GM21360 (cell line): ENCODE results near the gene CXCR4.
A peak's percentile ranks its signal among the peaks of the same experiment; 100 is the strongest.

Experiments used
- ATAC-seq: cut with Tn5 transposase; IDR thresholded peaks from one replicate; pipeline ENCODE4 v1.9.1; 2021; ENCODE audit warnings: mild to moderate bottlenecking, moderate library complexity; ENCODE audit not compliant: unreplicated experiment

CXCR4 gene

DNA sequence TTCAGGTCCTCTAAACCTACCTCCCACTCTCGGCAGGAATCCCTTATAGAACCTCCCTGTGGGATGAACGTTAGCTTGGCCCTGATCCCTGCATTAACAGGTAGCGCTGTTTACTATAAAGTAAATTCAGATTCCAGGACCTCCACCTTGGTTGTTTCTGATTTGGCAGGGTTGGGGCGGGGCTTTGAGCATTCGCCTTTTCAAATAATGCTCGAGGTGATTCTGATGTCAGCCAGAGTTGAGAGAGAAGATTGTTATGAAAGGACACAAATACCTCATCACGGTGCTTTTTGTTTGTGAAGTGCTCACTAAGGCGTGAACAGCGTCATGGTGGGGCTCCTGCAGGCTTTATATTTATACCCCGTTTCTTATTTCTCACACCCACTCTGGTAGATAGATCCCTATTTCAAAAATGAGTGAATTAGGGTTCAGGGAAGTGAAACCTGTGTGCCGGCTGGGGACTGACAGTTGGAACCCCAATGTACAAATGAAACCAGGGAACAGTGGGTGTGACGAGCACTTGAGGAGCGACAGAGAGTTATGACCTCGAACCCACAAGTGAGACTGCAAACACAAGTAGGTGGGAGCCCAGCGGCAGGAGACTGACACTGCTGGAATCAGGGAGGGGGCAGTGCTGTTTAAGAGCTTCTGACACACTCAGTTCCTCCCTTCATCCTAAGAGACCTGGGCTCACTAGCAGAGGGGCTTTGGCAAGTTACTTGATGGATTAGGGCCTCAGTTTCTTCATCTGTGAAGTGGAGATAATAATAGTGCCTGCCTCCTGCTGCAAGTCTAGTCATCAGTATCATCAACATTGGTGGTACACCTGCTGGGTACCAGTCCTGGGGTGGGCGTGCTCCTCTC lies 14.2 kb upstream of the CXCR4 start:
- ATAC-seq, result peak; percentile 85

DNA sequence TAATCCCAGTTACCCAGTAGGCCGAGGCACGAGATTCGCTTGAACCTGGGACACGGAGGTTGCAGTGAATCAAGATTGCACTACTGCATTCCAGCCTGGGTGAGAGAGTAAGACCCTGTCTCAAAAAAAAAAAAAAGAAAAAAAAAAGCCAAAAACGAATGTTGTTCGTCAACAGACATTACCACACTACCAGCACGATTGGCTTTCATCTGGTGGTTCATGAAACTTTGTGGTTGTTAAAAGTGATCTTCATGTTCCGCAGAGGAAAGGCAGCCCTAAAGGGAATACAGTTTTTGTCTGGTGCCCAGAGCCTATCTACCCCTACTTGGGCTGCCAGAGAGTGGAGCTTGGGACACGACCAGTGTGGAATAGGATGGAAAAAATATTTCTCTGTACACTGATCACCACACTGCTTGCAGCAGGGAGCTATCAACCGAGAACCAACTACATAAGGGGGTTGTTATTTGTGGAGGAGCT lies 13.6 kb upstream of the CXCR4 start:
- peak; percentile 4 for ATAC-seq

GRCh38 chr2:136130511-136130910 lies 12.6 kb upstream of the CXCR4 start:
- no peak for ATAC-seq

- ATAC-seq, result no peak
Measured at GRCh38 chr2:136130045-136130444, 12.1 kb upstream of the CXCR4 start.

DNA sequence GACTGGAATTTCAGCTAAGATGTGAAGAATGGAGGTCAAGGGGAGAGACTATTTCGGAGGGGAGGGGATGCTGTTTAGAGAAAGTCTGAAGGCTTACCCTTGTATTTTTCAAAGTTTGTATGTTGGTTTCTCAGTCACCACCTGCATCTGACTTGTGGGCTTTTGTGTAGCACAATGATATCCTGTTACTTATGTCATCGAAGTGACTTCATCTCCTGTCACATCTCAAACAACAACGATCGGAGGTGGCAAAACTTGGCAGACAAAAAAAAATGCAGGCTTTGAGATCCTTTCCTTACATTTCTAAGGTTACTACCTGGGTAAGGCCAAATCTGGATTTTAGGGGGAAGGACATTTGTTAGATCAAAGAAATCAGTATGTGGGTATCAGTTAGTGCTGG lies 11.7 kb upstream of the CXCR4 start:
- no peak for ATAC-seq

DNA sequence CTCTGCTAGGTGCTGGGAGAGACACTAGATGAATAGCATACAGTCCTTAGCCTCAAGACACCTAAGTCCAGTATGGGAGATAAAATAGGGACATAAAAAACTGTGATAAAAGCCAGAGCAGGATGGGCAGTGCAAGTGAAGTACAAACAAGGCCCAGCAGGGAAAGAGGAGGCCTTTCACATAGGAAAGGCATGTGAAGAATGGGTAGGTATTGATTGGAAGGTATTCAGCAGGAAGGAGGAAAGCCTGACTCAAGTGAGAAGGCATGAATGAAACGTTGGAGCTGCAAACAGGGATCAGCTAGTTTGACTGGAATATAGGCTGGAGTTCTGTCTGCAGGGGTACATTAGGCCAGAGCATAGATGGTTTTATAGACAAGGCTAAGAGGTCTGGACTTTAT lies 11.0 kb upstream of the CXCR4 start:
- ATAC-seq, result no peak

DNA sequence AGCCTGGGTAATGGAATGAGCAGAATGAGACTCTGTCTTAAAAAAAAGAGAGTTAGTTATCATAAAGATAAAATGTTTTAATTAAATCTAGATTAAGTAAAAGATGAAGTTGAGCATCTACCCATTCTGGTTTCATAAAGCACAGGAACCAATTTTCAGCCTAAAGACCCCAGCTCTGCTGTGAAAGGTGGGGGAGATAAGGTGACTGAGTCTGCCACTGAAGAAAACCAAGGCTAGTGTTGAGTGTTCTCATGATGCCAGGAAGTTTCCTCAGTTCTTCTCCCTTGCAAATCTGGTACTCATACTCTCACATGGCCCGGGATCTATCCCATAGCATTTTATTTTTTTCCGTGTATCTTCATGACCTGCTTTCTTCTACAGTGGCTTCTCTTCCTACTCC lies 10.4 kb upstream of the CXCR4 start:
- ATAC-seq, result no peak

DNA sequence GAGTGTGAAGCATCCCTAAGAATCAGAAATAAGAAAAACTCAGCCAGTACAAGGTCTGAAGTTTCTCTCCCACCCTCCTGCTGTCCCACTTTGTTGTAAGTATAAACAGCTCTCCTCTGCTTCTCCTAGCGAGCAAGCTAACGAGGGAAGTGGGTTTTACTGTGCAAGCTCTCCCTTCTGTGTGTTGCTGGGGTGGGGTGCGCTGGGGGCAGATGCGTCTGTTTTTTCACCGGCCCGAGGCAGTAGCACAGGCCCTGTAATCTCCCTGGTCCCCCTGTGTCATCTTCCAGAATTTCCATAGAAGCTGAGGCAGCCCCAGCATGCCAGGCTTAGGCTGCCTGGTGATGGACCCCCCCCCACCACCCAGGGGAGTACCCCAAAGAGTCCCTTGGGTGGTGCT lies 9.4 kb upstream of the CXCR4 start:
- no peak for ATAC-seq

- ATAC-seq, result no peak
Measured at GRCh38 chr2:136126421-136126926, 8.5 kb upstream of the CXCR4 start.

DNA sequence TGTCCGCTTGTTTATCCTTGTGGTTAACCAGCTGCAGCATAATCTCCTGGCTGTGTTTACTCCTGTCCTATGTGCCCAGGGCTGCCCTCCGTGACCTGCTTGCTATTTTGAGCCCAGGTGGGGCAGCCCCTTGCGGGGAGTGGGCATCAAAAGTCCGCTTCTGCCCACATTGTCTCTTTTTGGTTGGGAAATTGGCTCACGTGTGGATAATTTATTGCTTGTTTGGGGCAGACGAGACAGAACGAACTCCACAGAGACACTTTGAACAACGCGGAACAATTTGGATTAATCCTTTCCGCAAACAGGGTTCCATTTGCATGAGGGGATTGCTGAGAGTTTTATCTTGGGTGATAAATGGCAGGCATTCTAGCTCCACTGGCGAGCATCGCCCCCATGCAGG lies 8.1 kb upstream of the CXCR4 start:
- ATAC-seq, result no peak

DNA sequence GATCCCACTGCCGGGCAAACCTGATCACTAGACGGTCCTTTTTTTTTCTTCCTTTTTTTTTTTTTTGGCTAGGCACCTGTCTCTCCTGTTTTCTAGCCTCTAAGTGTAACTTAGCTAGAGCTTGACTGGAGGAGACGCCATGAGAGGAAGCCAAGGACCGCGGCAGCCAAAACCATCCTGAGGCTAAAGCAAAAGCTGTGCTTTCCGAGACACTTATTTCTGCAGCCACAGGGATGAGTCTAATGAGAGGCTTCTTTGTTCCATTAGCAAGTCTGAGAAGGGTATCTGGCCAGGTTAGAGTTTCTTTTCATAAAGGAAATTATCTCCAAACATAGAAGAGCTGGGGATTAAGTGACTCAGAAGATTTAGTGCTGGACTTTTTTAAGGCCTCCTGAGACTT lies 7.3 kb upstream of the CXCR4 start:
- no peak for ATAC-seq

DNA sequence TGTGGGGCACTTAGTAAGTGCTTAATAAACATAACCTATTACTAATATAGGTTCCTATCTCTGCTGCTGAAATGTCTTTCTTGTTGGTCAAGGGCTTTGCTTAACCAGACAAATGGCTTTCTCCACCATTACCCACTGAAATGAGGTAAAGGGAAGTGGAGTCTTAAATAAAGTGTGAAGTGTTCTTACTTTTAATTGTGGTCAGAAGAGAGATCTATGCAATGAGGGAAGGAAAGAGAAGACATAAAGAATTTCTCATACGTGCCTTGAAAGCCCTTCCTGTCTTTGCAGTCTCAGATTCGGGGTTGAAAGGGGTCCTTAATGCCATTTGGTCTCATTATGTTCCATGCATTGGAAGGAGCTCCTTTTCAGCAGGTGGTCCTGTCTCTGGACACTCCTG lies 6.9 kb upstream of the CXCR4 start:
- ATAC-seq, result no peak

- no peak for ATAC-seq
Measured at GRCh38 chr2:136122661-136123060, 4.7 kb upstream of the CXCR4 start.

DNA sequence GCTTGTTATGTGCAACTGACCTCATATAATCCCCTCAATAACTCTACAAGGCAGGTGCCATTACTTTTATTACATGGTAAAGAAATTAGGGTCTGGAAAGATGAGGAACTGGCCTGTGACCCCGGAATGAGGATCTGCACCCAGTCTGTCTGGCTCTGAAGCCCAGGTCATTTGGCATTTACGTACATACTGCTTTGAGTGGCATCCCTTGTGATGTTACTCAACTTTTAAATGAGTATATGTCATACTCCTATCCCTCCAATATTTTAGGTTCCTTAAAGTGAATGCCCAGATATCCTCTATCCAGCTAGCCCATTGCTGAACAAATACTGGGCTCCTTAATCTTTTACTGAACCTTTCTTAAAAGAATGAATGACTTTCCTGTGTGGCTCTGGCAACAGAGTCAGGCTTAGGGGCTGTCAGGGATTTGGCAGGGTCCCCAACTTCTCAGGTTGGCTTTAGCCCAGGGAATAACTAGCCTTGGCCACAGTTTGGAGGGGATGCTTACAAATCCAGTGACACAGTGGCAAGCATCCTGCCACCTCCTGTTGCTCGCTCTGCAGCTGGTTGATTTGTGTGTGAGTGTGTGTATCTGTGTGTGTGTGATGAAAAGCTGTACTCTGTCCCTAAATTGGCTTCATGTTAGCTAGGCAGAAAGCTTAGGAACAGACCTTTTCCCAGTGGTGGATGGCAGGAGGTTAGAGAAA lies 3.4 kb upstream of the CXCR4 start:
- ATAC-seq, result no peak

GRCh38 chr2:136119717-136120675 lies 2.0 kb upstream of the CXCR4 start:
- no peak for ATAC-seq

- no peak for ATAC-seq
Measured at GRCh38 chr2:136118819-136119716, 1.1 kb upstream of the CXCR4 start.

DNA sequence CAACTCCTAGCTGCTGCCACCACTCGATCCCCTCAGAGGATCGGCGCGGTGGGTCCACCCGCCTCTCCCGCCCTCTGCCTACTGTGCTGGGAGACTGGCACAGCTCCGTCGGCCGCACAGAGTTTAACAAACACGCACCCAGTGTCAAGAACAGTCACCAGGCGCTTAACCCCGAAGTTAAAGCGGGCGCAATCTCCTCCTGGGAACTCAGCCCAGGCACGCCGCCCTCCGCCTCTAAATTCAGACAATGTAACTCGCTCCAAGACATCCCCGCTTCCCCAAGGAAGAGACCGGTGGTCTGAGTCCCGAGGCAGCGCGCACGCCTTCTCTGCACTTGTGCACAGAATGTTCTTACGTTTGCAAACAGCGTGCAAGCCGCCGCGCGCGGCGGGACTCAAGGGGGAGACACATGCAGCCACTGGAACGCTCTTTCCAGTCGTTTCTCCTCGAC lies 533 bp downstream of the CXCR4 start:
- peak; percentile 8 for ATAC-seq

DNA sequence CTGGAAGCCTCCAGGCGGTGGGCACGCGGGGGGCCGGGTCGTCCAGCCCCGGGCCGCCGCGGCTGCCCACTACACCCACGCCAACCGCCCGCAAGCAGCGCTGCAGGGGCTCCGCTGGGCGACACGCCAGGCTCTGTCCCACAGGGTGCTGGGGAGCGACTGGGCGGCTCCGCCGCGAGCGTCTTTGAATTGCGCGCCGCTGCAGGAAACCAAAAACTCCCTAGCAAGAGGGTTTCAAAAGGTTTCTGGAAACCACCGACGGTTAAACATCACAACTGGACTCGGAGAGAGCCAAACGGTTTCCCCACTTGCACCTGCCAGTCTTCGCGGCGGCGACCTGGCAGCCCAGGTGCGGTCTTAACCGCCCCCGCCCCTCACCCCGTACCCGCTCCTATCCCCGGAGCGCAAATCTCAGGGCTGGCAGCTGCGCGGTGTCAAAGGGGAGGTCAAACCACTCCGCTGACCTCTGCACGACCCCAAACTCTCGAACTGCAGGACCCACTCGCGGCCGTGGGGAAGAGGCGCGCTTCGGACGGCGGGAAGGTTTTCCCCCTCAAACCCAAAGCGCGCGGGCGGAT lies 1.0 kb downstream of the CXCR4 start:
- ATAC-seq, result peak; percentile 50

DNA sequence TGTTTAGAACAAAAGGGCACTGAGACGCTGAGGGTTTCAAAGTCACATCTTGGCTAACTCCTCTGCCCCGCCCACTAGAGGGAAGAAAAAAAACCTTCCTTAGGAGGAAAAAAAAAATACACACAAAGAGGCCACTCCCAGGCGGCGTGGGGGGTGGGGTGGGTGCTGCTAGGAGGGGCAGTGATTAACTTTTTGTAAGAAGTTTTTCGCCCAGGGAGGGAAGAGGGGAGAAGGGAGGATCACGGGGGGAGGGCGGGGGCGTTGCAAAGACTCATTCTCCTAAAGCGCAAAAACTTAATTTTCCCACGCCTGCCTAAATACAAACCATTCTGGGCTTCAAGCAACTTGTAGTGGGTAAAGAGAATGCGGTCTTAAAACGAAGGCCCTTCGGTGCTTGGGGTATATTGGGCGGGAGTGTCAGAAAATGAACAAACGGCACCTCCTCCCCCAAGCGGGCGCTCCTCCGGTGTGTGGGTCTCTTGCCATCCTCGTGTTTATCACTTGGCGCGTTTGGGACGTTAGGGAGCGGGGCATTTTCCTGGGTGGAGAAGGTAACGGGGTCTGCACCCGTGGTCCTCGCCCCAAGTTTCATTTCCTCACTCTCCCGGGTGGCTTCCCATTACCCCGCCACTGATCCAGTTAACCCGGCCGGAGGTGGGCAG lies 1.7 kb downstream of the CXCR4 start:
- ATAC-seq, result peak; percentile 17
